ENCODE measurements around the gene CPSF7. TPM values are rescaled to one million over a fixed set of nuclear protein-coding genes. Genes with fewer than 3 reads are reported as not detected.

The CPSF7 gene
- total and polyA plus RNA-seq, 9 donors, result 27.8 to 75.9 (median 66.1) TPM

Other genes starting within 250 kb of the CPSF7 start
- gene PGA3, start 226.5 kb downstream of the CPSF7 start, total RNA-seq, result 1.2 TPM
- gene PGA3, start 226.5 kb downstream of the CPSF7 start, polyA plus RNA-seq (ENCODE audit: insufficient read depth in 1 of 8, insufficient read length in 8 of 8, low replicate concordance in 1 of 8), result 1 to 10 TPM in 2 of 8 donors, under 1 TPM in 5, not detected in 1; 0.21 to 1.3 (median 0.82) TPM
- gene PGA4, start 207.6 kb downstream of the CPSF7 start, total RNA-seq, result 1.7 TPM
- 1 to 10 TPM in 6 of 8 donors, under 1 TPM in 2; 0.66 to 4.4 (median 1.7) TPM for gene PGA4, start 207.6 kb downstream of the CPSF7 start, polyA plus RNA-seq (ENCODE audit: insufficient read depth in 1 of 8, insufficient read length in 8 of 8, low replicate concordance in 1 of 8)
- gene PGA5, start 188.8 kb downstream of the CPSF7 start, total RNA-seq, result 0.27 TPM
- gene PGA5, start 188.8 kb downstream of the CPSF7 start, polyA plus RNA-seq (ENCODE audit: insufficient read depth in 1 of 8, insufficient read length in 8 of 8, low replicate concordance in 1 of 8), result 1 to 10 TPM in 7 of 8 donors, not detected in 1; 1.0 to 2.1 (median 1.1) TPM
- gene VWCE, start 134.7 kb downstream of the CPSF7 start, total RNA-seq, result 3.4 TPM
- 10 to 100 TPM in 1 of 8 donors, 1 to 10 TPM in 7; 3.3 to 10.2 (median 6.1) TPM for gene VWCE, start 134.7 kb downstream of the CPSF7 start, polyA plus RNA-seq (ENCODE audit: insufficient read depth in 1 of 8, insufficient read length in 8 of 8, low replicate concordance in 1 of 8)
- 208 TPM for gene DDB1, start 96.9 kb downstream of the CPSF7 start, total RNA-seq
- gene DDB1, start 96.9 kb downstream of the CPSF7 start, polyA plus RNA-seq (ENCODE audit: insufficient read depth in 1 of 8, insufficient read length in 8 of 8, low replicate concordance in 1 of 8), result 100 to 1,000 TPM; 174 to 240 (median 219) TPM
- gene TKFC, start 96.7 kb downstream of the CPSF7 start, total RNA-seq, result 13.3 TPM
- gene TKFC, start 96.7 kb downstream of the CPSF7 start, polyA plus RNA-seq (ENCODE audit: insufficient read depth in 1 of 8, insufficient read length in 8 of 8, low replicate concordance in 1 of 8), result 10 to 100 TPM; 13.5 to 32.3 (median 19.5) TPM
- 8.8 TPM for gene CYB561A3, start 68.1 kb downstream of the CPSF7 start, total RNA-seq
- gene CYB561A3, start 68.1 kb downstream of the CPSF7 start, polyA plus RNA-seq (ENCODE audit: insufficient read depth in 1 of 8, insufficient read length in 8 of 8, low replicate concordance in 1 of 8), result 10 to 100 TPM; 14.9 to 21.3 (median 16.8) TPM
- 15.8 TPM for gene TMEM138, start 67.6 kb downstream of the CPSF7 start, total RNA-seq
- gene TMEM138, start 67.6 kb downstream of the CPSF7 start, polyA plus RNA-seq (ENCODE audit: insufficient read depth in 1 of 8, insufficient read length in 8 of 8, low replicate concordance in 1 of 8), result 10 to 100 TPM; 14.4 to 25.1 (median 20.4) TPM
- 14.2 TPM for gene TMEM216, start 37.4 kb downstream of the CPSF7 start, total RNA-seq
- 10 to 100 TPM; 12.4 to 20.7 (median 16.9) TPM for gene TMEM216, start 37.4 kb downstream of the CPSF7 start, polyA plus RNA-seq (ENCODE audit: insufficient read depth in 1 of 8, insufficient read length in 8 of 8, low replicate concordance in 1 of 8)
- 28.0 TPM for gene SDHAF2, start 149 bp upstream of the CPSF7 start, total RNA-seq
- gene SDHAF2, start 149 bp upstream of the CPSF7 start, polyA plus RNA-seq (ENCODE audit: insufficient read depth in 1 of 8, insufficient read length in 8 of 8, low replicate concordance in 1 of 8), result 10 to 100 TPM; 25.2 to 40.2 (median 35.3) TPM
- gene LRRC10B, start 78.8 kb upstream of the CPSF7 start, total RNA-seq, result 0.13 TPM
- gene LRRC10B, start 78.8 kb upstream of the CPSF7 start, polyA plus RNA-seq (ENCODE audit: insufficient read depth in 1 of 8, insufficient read length in 8 of 8, low replicate concordance in 1 of 8), result under 1 TPM in 7 of 8 donors, not detected in 1; 0.08 to 0.52 (median 0.18) TPM
- gene SYT7, start 151.1 kb upstream of the CPSF7 start, total RNA-seq, result 0.93 TPM
- 1 to 10 TPM; 2.1 to 2.8 (median 2.4) TPM for gene SYT7, start 151.1 kb upstream of the CPSF7 start, polyA plus RNA-seq (ENCODE audit: insufficient read depth in 1 of 8, insufficient read length in 8 of 8, low replicate concordance in 1 of 8)

Measured in muscle of leg (tissue), 9 donors.